ENCODE results near the gene C6. TPM values are rescaled to one million over a fixed set of nuclear protein-coding genes. Genes with fewer than 3 reads are reported as not detected.

C6 gene
- not detected in 5 replicates for total RNA-seq (2022; extraction: Qiagen RNA extraction)

DNA sequence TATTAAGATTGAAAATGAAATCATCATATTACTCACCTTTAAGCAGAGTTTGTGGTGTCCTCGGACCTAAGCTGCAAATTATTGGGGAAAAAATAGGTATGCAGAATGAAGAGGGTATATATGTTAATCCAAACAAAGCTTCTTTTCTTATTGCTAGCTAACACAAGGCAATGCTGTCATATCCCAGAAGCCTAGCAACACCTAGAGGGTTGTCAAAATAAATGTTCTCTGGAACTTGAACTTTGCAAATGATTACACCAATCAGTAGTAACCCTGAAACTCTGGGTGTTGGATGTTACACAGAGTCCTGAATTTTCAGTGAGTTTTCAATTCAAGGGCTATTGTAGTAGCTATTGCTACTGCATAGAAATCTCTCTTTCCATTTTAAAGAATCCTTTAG is at the start of gene C6:
C6 (minus strand) TSS at position 193 of the 400 bp plus-strand sequence. CDS start 10,302 bp downstream, outside the sequence.

Other genes starting within 250 kb of the C6 start
- not detected in 5 replicates for gene MROH2B, start 142.2 kb downstream of the C6 start, total RNA-seq (2022; extraction: Qiagen RNA extraction)